SU-DHL-6 (cell line): ENCODE results near the gene ZNF584.

Source experiments
- H2AFZ ChIP-seq: fragments of 200-600 bp; sonication (generic); 2 replicates; pipeline ENCODE4 v1.6.1; 2014; ENCODE audit warnings: low read depth, mild to moderate bottlenecking, moderate library complexity, mixed read lengths, antibody characterized with exemption, low read length; ENCODE audit not compliant: severe bottlenecking
- H3F3A ChIP-seq: fragments of 200-600 bp; shearing (Covaris generic); 2 replicates; pipeline ENCODE4 v1.6.0; 2016; ENCODE audit warnings: antibody characterized with exemption, mild to moderate bottlenecking; ENCODE audit not compliant: insufficient read depth
- H3K27ac ChIP-seq: fragments of 200-600 bp; sonication (generic); 2 replicates; pipeline ENCODE4 v1.5.1; 2016; ENCODE audit warnings: low read depth, mild to moderate bottlenecking, low read length, moderate library complexity, mixed read lengths
- H3K27me3 ChIP-seq: fragments of 200-600 bp; sonication (generic), shearing (Covaris generic); 2 replicates; pipeline ENCODE4 v1.6.0; 2014; ENCODE audit warnings: mild to moderate bottlenecking, low read length
- H3K36me3 ChIP-seq: fragments of 200-600 bp; sonication (generic); 2 replicates; pipeline ENCODE4 v1.6.1; 2014; ENCODE audit warnings: mild to moderate bottlenecking, low read length, mixed read lengths
- H3K4me2 ChIP-seq: fragments of 300-600, 200-600 bp; shearing (Covaris generic), sonication (generic); 2 replicates; pipeline ENCODE4 v1.6.0; 2014; ENCODE audit warnings: low read length, low read depth, mild to moderate bottlenecking; ENCODE audit not compliant: poor library complexity, severe bottlenecking
- H3K4me3 ChIP-seq: fragments of 200-600 bp; sonication (generic); 2 replicates; pipeline ENCODE4 v1.5.1; 2014; ENCODE audit warnings: antibody characterized with exemption, low read length, mild to moderate bottlenecking, mixed read lengths; ENCODE audit not compliant: insufficient read depth, poor library complexity, severe bottlenecking
- H3K79me2 ChIP-seq: fragments of 200-600 bp; sonication (generic); 2 replicates; pipeline ENCODE4 v1.6.1; 2014; ENCODE audit warnings: mild to moderate bottlenecking, low read length, moderate library complexity; ENCODE audit not compliant: insufficient read depth
- H3K9ac ChIP-seq: fragments of 200-600 bp; sonication (generic); 2 replicates; pipeline ENCODE4 v1.7.0; 2014; ENCODE audit warnings: mild to moderate bottlenecking, low read length
- H3K9me2 ChIP-seq: fragments of 200-600 bp; sonication (generic); replicated peaks from 2 replicates; pipeline ENCODE4 v1.6.1; 2014; ENCODE audit warnings: low read length; ENCODE audit not compliant: insufficient read depth
- H3K9me3 ChIP-seq: fragments of 200-600 bp; sonication (generic); 2 replicates; pipeline ENCODE4 v1.6.1; 2014; ENCODE audit warnings: low read length, mixed read lengths; ENCODE audit not compliant: insufficient read depth
- H4K20me1 ChIP-seq: fragments of 200-600 bp; sonication (generic); 2 replicates; pipeline ENCODE4 v1.6.1; 2014; ENCODE audit warnings: low read depth, mild to moderate bottlenecking, antibody characterized with exemption, low read length, moderate library complexity, mixed read lengths
- CTCF ChIP-seq: fragments of 200-600 bp; sonication (generic); IDR thresholded peaks from one replicate; pipeline ENCODE4 v1.5.1; 2017; ENCODE audit warnings: antibody characterized with exemption, mild to moderate bottlenecking, low read length, moderate library complexity; ENCODE audit not compliant: insufficient read depth, poor library complexity, severe bottlenecking
- EZH2phosphoT487 ChIP-seq: fragments of 200-600 bp; sonication (generic), shearing (Covaris generic); conservative IDR thresholded peaks from 2 replicates; pipeline ENCODE4 v1.6.1; 2018; ENCODE audit warnings: mild to moderate bottlenecking, antibody characterized with exemption, low read length, moderate library complexity, mixed read lengths

The ZNF584 gene

GRCh38 chr19:58388175-58388526 lies 20.3 kb upstream of the ZNF584 start:
- Histone ChIP-seq H4K20me1 (peaks cover 27% of the 10 kb centered on the region), H3K9ac (peak overlapping the region; percentile 98)

GRCh38 chr19:58392945-58393724 lies 15.3 kb upstream of the ZNF584 start:
- Histone ChIP-seq H3K9me3 (no peaks in the 10 kb centered on the region), H4K20me1 (peaks cover 28% of the 10 kb centered on the region), H3K9me2 (no peaks in the 10 kb centered on the region), H3K36me3 (peaks cover 21% of the 10 kb centered on the region), H3F3A (peaks cover 5% of the 10 kb centered on the region; the same call in 1 of the 2 replicates), H3K79me2 (peaks cover 32% of the 10 kb centered on the region), H3K9ac (no peak overlapping the region), H3K4me2 (no peak overlapping the region), H3K27ac (no peak overlapping the region), H2AFZ (no peak overlapping the region), H3K4me3 (no peak overlapping the region), H3K27me3 (no peaks in the 10 kb centered on the region)
- TF ChIP-seq CTCF (no peak), EZH2phosphoT487 (no peak)

More at GRCh38 chr19:58388175-58388526, 20.3 kb upstream of the ZNF584 start:
- TF ChIP-seq CTCF (no peak), EZH2phosphoT487 (no peak)
- H3F3A ChIP-seq: peaks cover 11% of the 10 kb centered on the region; the same call in 1 of the 2 replicates
- peak overlapping the region; percentile 99 for H3K4me3 ChIP-seq
- H3K79me2 ChIP-seq: peaks cover 43% of the 10 kb centered on the region
- peak overlapping the region; percentile 87 for H3K4me2 ChIP-seq
- no peaks in the 10 kb centered on the region for H3K27me3 ChIP-seq
- H3K27ac ChIP-seq: no peak overlapping the region
- H2AFZ ChIP-seq: no peak overlapping the region
- H3K9me2 ChIP-seq: no peaks in the 10 kb centered on the region
- peaks cover 22% of the 10 kb centered on the region for H3K36me3 ChIP-seq
- H3K9me3 ChIP-seq: no peaks in the 10 kb centered on the region

- no peak overlapping the region for H2AFZ ChIP-seq
- peaks cover 24% of the 10 kb centered on the region for H4K20me1 ChIP-seq
- TF ChIP-seq CTCF: no peak
- no peak for TF ChIP-seq EZH2phosphoT487
- H3K4me2 ChIP-seq: no peak overlapping the region
- H3F3A ChIP-seq: peaks cover 5% of the 10 kb centered on the region; the same call in 1 of the 2 replicates
- H3K9me2 ChIP-seq: no peaks in the 10 kb centered on the region
- H3K27me3 ChIP-seq: no peaks in the 10 kb centered on the region
- H3K9me3 ChIP-seq: no peaks in the 10 kb centered on the region
- no peak overlapping the region for H3K4me3 ChIP-seq
- H3K9ac ChIP-seq: no peak overlapping the region
- H3K36me3 ChIP-seq: peaks cover 18% of the 10 kb centered on the region
- H3K27ac ChIP-seq: no peak overlapping the region
- H3K79me2 ChIP-seq: peaks cover 27% of the 10 kb centered on the region
Measured at GRCh38 chr19:58393725-58394033, 14.8 kb upstream of the ZNF584 start.
